Ectodermal cell (in vitro differentiated cells): ENCODE data around the gene MEF2C.

ENCODE experiments used
- H3K27ac ChIP-seq: 2 replicates; pipeline ENCODE4 v1.7.0; 2013; ENCODE audit warnings: mild to moderate bottlenecking, low read depth, low read length; ENCODE audit not compliant: insufficient read depth, poor library complexity, severe bottlenecking
- H3K27me3 ChIP-seq: 2 replicates; pipeline ENCODE4 v1.7.0; 2013; ENCODE audit warnings: mild to moderate bottlenecking, low read length; ENCODE audit not compliant: insufficient read depth, control insufficient read depth, poor library complexity, severe bottlenecking
- H3K36me3 ChIP-seq: one replicate; pipeline ENCODE4 v1.7.0; 2013; ENCODE audit warnings: low read length; ENCODE audit not compliant: control insufficient read depth, insufficient read depth
- H3K4me1 ChIP-seq: one replicate; pipeline ENCODE4 v1.7.0; 2013; ENCODE audit warnings: low read length; ENCODE audit not compliant: control insufficient read depth, insufficient read depth
- H3K4me3 ChIP-seq: 2 replicates; pipeline ENCODE4 v1.7.0; 2013; ENCODE audit warnings: low read depth, low read length, control low read depth; ENCODE audit not compliant: insufficient read depth
- H3K9me3 ChIP-seq: 2 replicates; pipeline ENCODE4 v1.7.0; 2013; ENCODE audit warnings: mild to moderate bottlenecking, low read length, moderate library complexity; ENCODE audit not compliant: control insufficient read depth
- WGBS, 2 experiments: methylation state at CpG; one replicate each; pipeline ENCODE4 v1.1.7; 2013; ENCODE audit warnings: missing lambda C conversion rate in 2 of 2; 5-methylcytosine and 5-hydroxymethylcytosine counted together

The MEF2C gene

DNA sequence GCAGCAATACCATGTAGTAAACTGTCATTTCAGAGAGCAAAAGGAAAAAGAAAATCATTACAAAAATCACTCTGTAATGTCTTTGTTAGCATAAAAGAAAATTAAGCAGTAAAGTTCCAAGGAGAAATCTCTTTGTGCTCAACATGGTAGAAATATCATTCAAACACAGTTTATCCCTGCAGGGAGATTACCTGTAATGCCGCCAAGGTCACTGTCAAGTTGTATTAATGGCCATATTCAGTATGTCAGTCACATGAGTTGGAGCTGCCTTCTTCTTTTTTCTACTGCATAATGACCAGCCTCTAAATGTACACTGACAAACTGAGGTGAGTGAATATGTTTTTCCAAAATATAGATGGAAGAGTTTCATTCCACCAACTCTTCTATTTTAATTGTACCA, 36.5 kb downstream of the MEF2C start:
- H3K27ac ChIP-seq = no peak overlapping the region
- no peak overlapping the region for H3K4me3 ChIP-seq
- H3K36me3 ChIP-seq = no peaks in the 10 kb centered on the region
- no peaks in the 10 kb centered on the region for H3K27me3 ChIP-seq
- no peaks in the 10 kb centered on the region for H3K9me3 ChIP-seq
- no peaks in the 10 kb centered on the region for H3K4me1 ChIP-seq
- 87 to 96% methylated on average over 1 of the region's 1 CpG for WGBS, 2 experiments

DNA sequence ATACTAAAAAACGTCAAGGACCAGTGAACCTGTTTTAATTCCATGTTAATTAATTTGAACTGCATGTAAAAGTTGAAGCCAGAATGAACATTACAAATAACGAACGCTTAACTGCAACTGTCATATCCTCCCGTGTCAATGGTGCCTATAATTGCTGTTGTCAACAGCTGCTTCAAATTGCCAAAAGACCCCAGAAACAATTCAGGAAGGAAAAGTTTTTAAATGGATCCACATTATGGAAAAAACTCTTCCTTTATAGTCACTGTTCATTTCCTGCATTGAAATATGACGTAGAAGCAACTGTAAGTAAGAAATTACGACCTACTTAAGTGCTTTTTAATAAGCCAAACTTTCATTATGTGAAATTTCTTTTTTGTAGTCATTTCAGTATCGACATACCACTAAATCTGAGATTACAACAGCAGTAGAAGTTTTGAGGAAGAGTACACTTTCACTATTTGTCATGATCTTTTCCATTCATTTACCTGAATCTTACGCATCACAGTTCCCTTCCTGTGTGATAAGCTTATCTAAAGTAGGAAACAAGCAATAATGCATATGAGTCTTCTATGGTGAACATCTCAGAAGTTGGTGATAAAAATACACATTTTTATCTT, 37.8 kb downstream of the MEF2C start:
- Histone ChIP-seq H3K36me3 (no peaks in the 10 kb centered on the region), H3K9me3 (no peaks in the 10 kb centered on the region), H3K4me3 (no peak overlapping the region), H3K27ac (no peak overlapping the region), H3K27me3 (no peaks in the 10 kb centered on the region), H3K4me1 (no peaks in the 10 kb centered on the region)
- WGBS, 2 experiments = 87 to 94% methylated on average over 6 to 7 of the region's 8 CpGs

DNA sequence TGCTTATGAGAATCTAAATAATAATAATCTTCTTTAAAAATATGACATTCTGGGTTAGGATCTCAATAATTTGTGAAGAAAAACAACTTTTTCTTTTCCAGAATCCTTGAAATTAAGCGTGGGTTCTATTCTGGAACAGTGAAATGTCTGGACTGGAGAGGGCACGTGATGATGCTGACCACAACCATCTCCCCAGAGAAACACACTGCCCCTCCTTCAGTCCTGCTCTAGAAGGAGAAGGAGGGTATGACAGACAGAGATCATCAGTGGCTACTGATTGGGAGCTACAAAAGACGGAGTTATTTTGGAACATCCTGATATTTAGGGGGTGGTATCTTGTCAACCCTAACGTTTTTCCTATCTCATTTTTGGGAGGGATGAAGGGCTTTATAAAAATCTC, 40.2 kb downstream of the MEF2C start:
- Histone ChIP-seq H3K27ac (no peak overlapping the region), H3K36me3 (no peaks in the 10 kb centered on the region), H3K4me1 (no peaks in the 10 kb centered on the region), H3K4me3 (no peak overlapping the region), H3K9me3 (no peaks in the 10 kb centered on the region), H3K27me3 (no peaks in the 10 kb centered on the region)
- WGBS, 2 experiments = 94 to 100% methylated on average over 2 to 4 of the region's 4 CpGs

DNA sequence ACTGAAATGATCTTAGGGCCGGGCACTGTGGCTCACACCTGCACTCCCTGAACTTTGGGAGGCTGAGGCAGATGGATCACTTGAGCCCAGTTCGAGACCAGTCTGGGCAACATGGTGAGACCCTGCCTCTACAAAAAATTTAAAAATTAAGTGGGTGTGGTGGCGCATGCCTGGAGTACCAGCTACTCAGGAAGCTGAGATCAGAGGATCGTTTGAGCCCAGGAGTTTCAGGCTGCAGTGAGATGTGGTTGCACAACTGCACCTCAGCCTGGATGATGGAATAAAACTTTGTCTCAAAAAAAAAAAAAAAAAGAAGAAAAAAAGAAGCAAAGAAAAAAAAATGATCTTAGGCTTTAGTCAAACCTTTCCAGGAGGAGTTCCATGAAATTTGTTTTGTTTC, 41.8 kb downstream of the MEF2C start:
- H3K4me3 ChIP-seq = no peak overlapping the region
- no peaks in the 10 kb centered on the region for H3K9me3 ChIP-seq
- WGBS, 2 experiments = 80 to 90% methylated on average over 4 of the region's 4 CpGs
- no peak overlapping the region for H3K27ac ChIP-seq
- H3K27me3 ChIP-seq = no peaks in the 10 kb centered on the region
- H3K4me1 ChIP-seq = peaks cover 4% of the 10 kb centered on the region
- H3K36me3 ChIP-seq = no peaks in the 10 kb centered on the region

DNA sequence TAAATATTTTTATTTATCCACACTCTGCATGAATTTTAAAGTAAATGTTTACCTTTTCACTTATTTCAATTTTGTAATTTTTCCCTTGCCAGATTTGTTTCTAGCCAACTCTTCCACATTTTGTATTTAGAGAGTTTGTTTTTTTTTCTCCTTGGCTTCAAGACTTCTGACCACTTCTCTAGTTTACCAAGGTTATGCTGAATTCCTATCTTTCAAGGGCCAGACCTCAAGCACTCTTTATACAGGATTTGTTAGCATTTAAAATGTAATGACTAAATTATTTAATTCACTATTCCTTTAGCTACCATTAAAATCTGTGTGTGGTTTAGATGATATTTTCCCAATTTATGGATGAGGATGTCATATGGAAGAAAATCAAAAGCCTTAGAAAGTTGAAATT, 42.5 kb downstream of the MEF2C start:
- Histone ChIP-seq H3K27me3 (no peaks in the 10 kb centered on the region), H3K36me3 (no peaks in the 10 kb centered on the region), H3K4me1 (peaks cover 4% of the 10 kb centered on the region), H3K27ac (no peak overlapping the region), H3K9me3 (no peaks in the 10 kb centered on the region), H3K4me3 (no peak overlapping the region)

DNA sequence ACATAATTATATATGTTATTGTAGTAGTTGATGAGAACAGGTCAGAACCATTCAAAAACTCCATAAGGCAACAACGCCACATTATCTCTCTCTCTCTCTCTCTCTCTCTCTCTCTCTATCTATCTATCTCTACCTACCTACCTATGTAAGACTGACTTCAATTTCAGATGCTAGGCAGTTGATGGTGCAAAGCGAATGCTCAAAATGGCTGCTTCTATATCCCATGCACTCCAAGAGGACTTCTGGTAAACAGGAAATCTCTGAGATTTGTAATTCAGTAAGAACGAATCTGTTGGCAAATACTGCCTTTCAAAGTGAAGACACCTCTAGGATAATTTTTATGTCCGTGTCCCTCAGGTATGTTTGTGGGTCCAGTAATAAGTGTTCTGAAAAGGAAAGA, 43.7 kb downstream of the MEF2C start:
- H3K4me1 ChIP-seq = peaks cover 4% of the 10 kb centered on the region
- H3K27ac ChIP-seq = no peak overlapping the region
- H3K27me3 ChIP-seq = no peaks in the 10 kb centered on the region
- H3K9me3 ChIP-seq = no peaks in the 10 kb centered on the region
- no peaks in the 10 kb centered on the region for H3K36me3 ChIP-seq
- 95 to 98% methylated on average over 4 of the region's 4 CpGs for WGBS, 2 experiments
- no peak overlapping the region for H3K4me3 ChIP-seq

DNA sequence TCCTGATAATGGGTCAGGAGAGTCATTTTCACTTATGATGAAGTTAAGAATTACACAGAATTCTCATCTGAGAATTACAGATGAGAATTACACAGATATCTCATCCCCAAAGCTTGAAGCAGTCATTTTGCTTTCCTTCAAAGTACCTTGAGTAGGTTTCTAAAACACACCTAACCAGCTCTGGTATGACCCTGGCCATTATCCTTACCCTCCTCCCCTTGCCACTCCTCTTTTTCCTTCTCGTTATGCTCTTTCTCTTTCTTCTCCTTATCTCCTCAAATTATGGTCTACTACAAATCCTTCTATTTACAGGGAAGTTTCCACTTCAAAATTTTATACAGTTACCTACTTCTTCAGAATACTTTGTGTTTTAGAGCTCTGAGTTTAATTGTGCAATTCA, 44.5 kb downstream of the MEF2C start:
- 85 to 88% methylated on average over 1 of the region's 1 CpG for WGBS, 2 experiments
- Histone ChIP-seq H3K27ac (no peak overlapping the region), H3K4me3 (no peak overlapping the region)

DNA sequence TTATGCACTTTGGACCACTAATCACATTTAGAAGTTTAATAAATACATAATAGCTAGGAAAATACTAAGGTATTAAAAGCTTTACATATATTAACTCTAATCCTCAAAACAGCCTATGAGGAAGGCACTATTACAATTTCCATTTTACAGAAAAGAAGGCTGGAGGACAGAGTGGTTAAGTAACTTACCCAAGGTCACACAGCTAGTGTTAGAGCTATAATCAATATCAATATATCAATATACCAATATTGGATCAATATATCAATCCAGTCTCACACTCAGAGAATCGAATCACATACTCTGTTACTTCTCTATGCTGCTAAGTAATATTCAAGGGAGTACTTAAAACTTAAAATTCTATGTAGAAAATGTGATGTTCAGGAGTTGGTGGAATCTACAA, 45.2 kb downstream of the MEF2C start:
- 100% methylated on average over 1 of the region's 1 CpG; no CpG with 5 or more reads in 1 of the 2 experiments for WGBS, 2 experiments
- H3K27ac ChIP-seq = no peak overlapping the region
- H3K27me3 ChIP-seq = no peaks in the 10 kb centered on the region
- no peak overlapping the region for H3K4me3 ChIP-seq
- H3K36me3 ChIP-seq = no peaks in the 10 kb centered on the region
- no peaks in the 10 kb centered on the region for H3K9me3 ChIP-seq
- peaks cover 4% of the 10 kb centered on the region for H3K4me1 ChIP-seq

More for the DNA sequence above, 44.5 kb downstream of the MEF2C start:
- Histone ChIP-seq H3K9me3 (no peaks in the 10 kb centered on the region), H3K27me3 (no peaks in the 10 kb centered on the region), H3K36me3 (no peaks in the 10 kb centered on the region), H3K4me1 (peaks cover 4% of the 10 kb centered on the region)

DNA sequence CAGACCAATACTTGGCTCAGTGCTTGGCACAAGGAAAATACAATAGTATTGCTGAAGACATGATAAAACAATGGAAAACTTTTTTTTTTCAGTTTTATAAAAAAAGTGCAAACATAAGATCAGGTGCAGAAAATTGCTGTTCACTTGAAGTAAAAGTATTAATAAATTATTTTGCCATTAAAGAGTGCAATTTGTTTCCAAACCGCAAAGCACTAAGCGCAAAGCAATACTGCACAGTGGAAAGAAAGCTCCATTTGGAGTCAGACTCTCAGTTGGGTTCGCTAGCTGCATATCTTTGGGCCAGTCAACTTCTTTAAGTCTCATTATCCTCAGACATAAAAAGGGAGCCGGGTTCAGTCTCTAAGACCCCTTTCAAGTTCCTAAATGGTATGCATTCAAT, 45.8 kb downstream of the MEF2C start:
- WGBS, 2 experiments = 81 to 82% methylated on average over 4 of the region's 4 CpGs
- Histone ChIP-seq H3K4me3 (no peak overlapping the region), H3K4me1 (peaks cover 4% of the 10 kb centered on the region), H3K27me3 (no peaks in the 10 kb centered on the region), H3K9me3 (no peaks in the 10 kb centered on the region), H3K27ac (no peak overlapping the region), H3K36me3 (no peaks in the 10 kb centered on the region)

DNA sequence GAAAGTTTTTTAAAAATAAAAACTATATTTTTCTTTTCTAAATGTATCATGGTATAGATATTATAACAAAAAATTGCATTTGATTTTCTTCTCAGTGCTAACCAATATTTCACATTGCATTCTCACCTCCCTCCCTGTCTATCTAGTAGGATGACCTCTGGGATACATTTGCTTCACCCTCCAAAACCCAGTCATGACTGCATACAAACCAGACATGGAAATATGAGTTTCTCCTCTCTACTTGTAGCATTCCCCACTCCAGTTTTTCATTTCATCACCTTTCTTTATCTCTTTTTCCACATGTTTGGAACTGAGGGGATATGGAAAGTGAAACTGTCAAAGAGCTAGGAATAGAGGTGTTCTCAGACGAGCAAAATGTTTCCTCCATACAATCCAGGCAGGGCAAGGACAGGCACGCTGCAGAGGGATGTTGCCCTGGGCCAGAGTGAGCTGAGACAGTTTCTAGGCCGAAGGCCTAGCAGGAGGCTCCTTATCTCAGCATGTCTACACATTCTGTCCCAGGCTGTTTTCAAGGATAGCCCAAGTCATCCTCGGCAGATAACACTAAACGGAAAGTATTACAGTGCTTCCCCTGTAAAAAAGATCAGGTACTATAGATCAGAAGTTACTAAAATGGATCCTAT, 46.7 kb downstream of the MEF2C start:
- Histone ChIP-seq H3K4me3 (no peak overlapping the region), H3K4me1 (peaks cover 4% of the 10 kb centered on the region), H3K9me3 (no peaks in the 10 kb centered on the region), H3K36me3 (no peaks in the 10 kb centered on the region), H3K27ac (no peak overlapping the region), H3K27me3 (no peaks in the 10 kb centered on the region)
- WGBS, 2 experiments = 56 to 65% methylated on average over 5 of the region's 5 CpGs
